CD4-positive, CD25-positive, alpha-beta regulatory T cell (primary cell): ENCODE data around the gene CCNJ. TPM values are rescaled to one million over a fixed set of nuclear protein-coding genes. Genes with fewer than 3 reads are reported as not detected.

Experiments
- ATAC-seq, 2 donors: fragments of 150-1000 bp; cut with Tn5 transposase; one replicate each; pipeline ENCODE4 v1.10.0; 2021; ENCODE audit warnings: low read depth in 2 of 2, moderate number of reproducible peaks in 2 of 2, moderate library complexity in 1 of 2
- DNase-seq, 3 donors: peaks; one replicate each; pipeline versions ENCODE4 v3.0.0 to v3.0.0-alpha.2; 2012 to 2022; ENCODE audit warnings: mixed read lengths in 1 of 3
- H3K27ac ChIP-seq: one replicate; pipeline ENCODE4 v1.7.0; 2013; ENCODE audit warnings: mild to moderate bottlenecking, low read length; ENCODE audit not compliant: insufficient read depth, poor library complexity, severe bottlenecking
- H3K27me3 ChIP-seq: one replicate; pipeline ENCODE4 v1.7.0; 2013; ENCODE audit warnings: low read length; ENCODE audit not compliant: control insufficient read depth, insufficient read depth
- H3K36me3 ChIP-seq: one replicate; pipeline ENCODE4 v1.7.0; 2013; ENCODE audit warnings: mild to moderate bottlenecking, low read length, moderate library complexity; ENCODE audit not compliant: control insufficient read depth, insufficient read depth
- H3K4me1 ChIP-seq: 2 replicates; pipeline ENCODE4 v1.7.0; 2013; ENCODE audit warnings: mild to moderate bottlenecking, low read length; ENCODE audit not compliant: insufficient read depth, control insufficient read depth, poor library complexity, severe bottlenecking
- H3K4me3 ChIP-seq: one replicate; pipeline ENCODE4 v1.7.0; 2013; ENCODE audit warnings: low read depth, mild to moderate bottlenecking, low read length, moderate library complexity
- H3K9me3 ChIP-seq, 2 experiments: 1 replicate in 1 of 2; 2 replicates in 1 of 2; pipeline ENCODE4 v1.7.0; 2013; ENCODE audit warnings: low read length in 2 of 2, mild to moderate bottlenecking in 1 of 2, moderate library complexity in 1 of 2; ENCODE audit not compliant: control insufficient read depth in 2 of 2
- H3K27ac Mint-ChIP-seq, 3 donors: one replicate each; pipeline ENCODE4 v1.8.0; 2020 to 2022; ENCODE audit warnings: mild to moderate bottlenecking in 3 of 3, mixed read lengths in 3 of 3, moderate library complexity in 2 of 3
- H3K27me3 Mint-ChIP-seq: one replicate; pipeline ENCODE4 v1.8.0; 2022; ENCODE audit warnings: mild to moderate bottlenecking, mixed read lengths
- H3K36me3 Mint-ChIP-seq: one replicate; pipeline ENCODE4 v1.8.0; 2020; ENCODE audit warnings: mixed read lengths
- H3K4me1 Mint-ChIP-seq, 4 donors: one replicate each; pipeline ENCODE4 v1.8.0; 2020 to 2022; ENCODE audit warnings: mixed read lengths in 4 of 4, mild to moderate bottlenecking in 1 of 4
- H3K4me3 Mint-ChIP-seq, 4 donors: one replicate each; pipeline ENCODE4 v1.8.0; 2020 to 2022; ENCODE audit warnings: mild to moderate bottlenecking in 4 of 4, mixed read lengths in 4 of 4, moderate library complexity in 3 of 4
- H3K9me3 Mint-ChIP-seq, 7 donors: one replicate each; pipeline ENCODE4 v1.8.0; 2020 to 2022; ENCODE audit warnings: mixed read lengths in 7 of 7, mild to moderate bottlenecking in 3 of 7, moderate library complexity in 2 of 7
- polyA plus RNA-seq, 4 donors: library from polyadenylated mRNA; unstranded; fragments of 300-500 nt; fragmentation: Illumina TruSeq; gene quantifications; one replicate each; pipeline ENCODE4 v1.2.3, GENCODE V29; 2021
- total RNA-seq: library from RNA; stranded (reverse); gene quantifications from one replicate; pipeline ENCODE4 v1.2.3, GENCODE V29; 2022

The CCNJ gene
- total and polyA plus RNA-seq, 5 donors from 2014 or later: 0.65 to 4.6 (median 1.4) TPM

GRCh38 chr10:96072674-96073073 is 29.3 kb downstream of the CCNJ start:
- H3K4me3 Mint-ChIP-seq: no peak overlapping the region
- H3K27ac ChIP-seq: no peak overlapping the region
- H3K4me3 ChIP-seq: no peak overlapping the region
- H3K36me3 ChIP-seq: no peaks in the 10 kb centered on the region
- no peak for ATAC-seq
- H3K36me3 Mint-ChIP-seq: peaks cover 18% of the 10 kb centered on the region
- no peak for DNase-seq
- peaks cover 0 to 5% (median 3%) of the 10 kb centered on the region in 4 donors for H3K4me1 Mint-ChIP-seq
- H3K9me3 ChIP-seq: no peaks in the 10 kb centered on the region
- H3K27me3 Mint-ChIP-seq: no peaks in the 10 kb centered on the region
- H3K4me1 ChIP-seq: no peaks in the 10 kb centered on the region
- H3K27ac Mint-ChIP-seq: no peak overlapping the region
- H3K9me3 Mint-ChIP-seq: no peaks in the 10 kb centered on the region
- H3K27me3 ChIP-seq: no peaks in the 10 kb centered on the region

GRCh38 chr10:96073722-96074121 is 30.3 kb downstream of the CCNJ start:
- H3K27me3 Mint-ChIP-seq: no peaks in the 10 kb centered on the region
- Histone ChIP-seq H3K4me3 (no peak overlapping the region), H3K27ac (no peak overlapping the region), H3K9me3 (no peaks in the 10 kb centered on the region), H3K27me3 (no peaks in the 10 kb centered on the region), H3K36me3 (no peaks in the 10 kb centered on the region), H3K4me1 (no peaks in the 10 kb centered on the region)
- DNase-seq (peak in 1 of 3 donors; percentile 36), ATAC-seq (peak in 1 of 2 donors; percentile 34)
- no peak overlapping the region for H3K4me3 Mint-ChIP-seq
- no peaks in the 10 kb centered on the region for H3K9me3 Mint-ChIP-seq
- no peak overlapping the region for H3K27ac Mint-ChIP-seq
- H3K4me1 Mint-ChIP-seq: peaks cover 0 to 5% (median 4%) of the 10 kb centered on the region in 4 donors
- H3K36me3 Mint-ChIP-seq: peaks cover 24% of the 10 kb centered on the region

GRCh38 chr10:96074776-96075175 is 31.4 kb downstream of the CCNJ start:
- H3K36me3 Mint-ChIP-seq: peaks cover 34% of the 10 kb centered on the region
- no peak overlapping the region for H3K4me3 Mint-ChIP-seq
- ATAC-seq (no peak), DNase-seq (no peak)
- no peaks in the 10 kb centered on the region for H3K4me1 ChIP-seq
- H3K9me3 Mint-ChIP-seq: no peaks in the 10 kb centered on the region
- H3K27ac Mint-ChIP-seq: no peak overlapping the region
- H3K27me3 ChIP-seq: no peaks in the 10 kb centered on the region
- peaks cover 0 to 5% (median 4%) of the 10 kb centered on the region in 4 donors for H3K4me1 Mint-ChIP-seq
- no peak overlapping the region for H3K27ac ChIP-seq
- H3K9me3 ChIP-seq: no peaks in the 10 kb centered on the region
- H3K4me3 ChIP-seq: no peak overlapping the region
- no peaks in the 10 kb centered on the region for H3K36me3 ChIP-seq
- no peaks in the 10 kb centered on the region for H3K27me3 Mint-ChIP-seq

GRCh38 chr10:96075977-96076376 is 32.6 kb downstream of the CCNJ start:
- H3K4me3 ChIP-seq: no peak overlapping the region
- Mint-ChIP-seq H3K27me3 (no peaks in the 10 kb centered on the region), H3K27ac (no peak overlapping the region), H3K9me3 (no peaks in the 10 kb centered on the region), H3K4me1 (peaks cover 0 to 5% (median 4%) of the 10 kb centered on the region in 4 donors), H3K4me3 (no peak overlapping the region), H3K36me3 (peaks cover 39% of the 10 kb centered on the region)
- no peaks in the 10 kb centered on the region for H3K27me3 ChIP-seq
- H3K4me1 ChIP-seq: no peaks in the 10 kb centered on the region
- ATAC-seq (no peak), DNase-seq (no peak)
- H3K36me3 ChIP-seq: no peaks in the 10 kb centered on the region
- H3K27ac ChIP-seq: no peak overlapping the region
- H3K9me3 ChIP-seq: no peaks in the 10 kb centered on the region

- H3K36me3 Mint-ChIP-seq: peaks cover 43% of the 10 kb centered on the region
- Histone ChIP-seq H3K9me3 (no peaks in the 10 kb centered on the region), H3K36me3 (no peaks in the 10 kb centered on the region), H3K27me3 (no peaks in the 10 kb centered on the region), H3K27ac (no peak overlapping the region), H3K4me3 (no peak overlapping the region), H3K4me1 (no peaks in the 10 kb centered on the region)
- H3K9me3 Mint-ChIP-seq: no peaks in the 10 kb centered on the region
- no peak overlapping the region for H3K27ac Mint-ChIP-seq
- DNase-seq (no peak), ATAC-seq (no peak)
- H3K4me3 Mint-ChIP-seq: no peak overlapping the region
- H3K27me3 Mint-ChIP-seq: no peaks in the 10 kb centered on the region
- H3K4me1 Mint-ChIP-seq: peaks cover 0 to 6% (median 4%) of the 10 kb centered on the region in 4 donors
Observed at GRCh38 chr10:96077156-96077555, 33.8 kb downstream of the CCNJ start.

GRCh38 chr10:96082153-96082552 is 38.8 kb downstream of the CCNJ start:
- Mint-ChIP-seq H3K4me3 (no peak overlapping the region), H3K9me3 (no peaks in the 10 kb centered on the region), H3K27ac (no peak overlapping the region), H3K36me3 (peaks cover 60% of the 10 kb centered on the region), H3K27me3 (no peaks in the 10 kb centered on the region), H3K4me1 (peaks cover 0 to 4% (median 1%) of the 10 kb centered on the region in 4 donors)
- H3K9me3 ChIP-seq: no peaks in the 10 kb centered on the region
- ATAC-seq (no peak), DNase-seq (no peak)
- no peak overlapping the region for H3K4me3 ChIP-seq
- H3K36me3 ChIP-seq: peaks cover 2% of the 10 kb centered on the region
- no peaks in the 10 kb centered on the region for H3K4me1 ChIP-seq
- no peak overlapping the region for H3K27ac ChIP-seq
- no peaks in the 10 kb centered on the region for H3K27me3 ChIP-seq

GRCh38 chr10:96082748-96083147 is 39.4 kb downstream of the CCNJ start:
- H3K9me3 Mint-ChIP-seq: no peaks in the 10 kb centered on the region
- H3K27me3 Mint-ChIP-seq: no peaks in the 10 kb centered on the region
- H3K27ac Mint-ChIP-seq: no peak overlapping the region
- no peak for ATAC-seq
- Histone ChIP-seq H3K4me3 (no peak overlapping the region), H3K36me3 (peaks cover 2% of the 10 kb centered on the region), H3K27me3 (no peaks in the 10 kb centered on the region), H3K4me1 (no peaks in the 10 kb centered on the region), H3K27ac (no peak overlapping the region), H3K9me3 (no peaks in the 10 kb centered on the region)
- peaks cover 60% of the 10 kb centered on the region for H3K36me3 Mint-ChIP-seq
- H3K4me1 Mint-ChIP-seq: peaks cover 0 to 3% (median 2%) of the 10 kb centered on the region in 4 donors
- H3K4me3 Mint-ChIP-seq: no peak overlapping the region
- DNase-seq: no peak

GRCh38 chr10:96089116-96089515 is 45.7 kb downstream of the CCNJ start:
- Mint-ChIP-seq H3K9me3 (peaks cover 0 to 13% (median 3%) of the 10 kb centered on the region in 7 donors), H3K27ac (peak overlapping the region in 1 of 3 donors; percentile 99), H3K27me3 (peaks cover 37% of the 10 kb centered on the region), H3K4me1 (peaks cover 0 to 14% (median 6%) of the 10 kb centered on the region in 4 donors), H3K36me3 (peaks cover 21% of the 10 kb centered on the region), H3K4me3 (peak overlapping the region; percentile 94 to 97 (median 96))
- ATAC-seq: no peak
- peaks cover 0 to 14% of the 10 kb centered on the region in 2 experiments for H3K9me3 ChIP-seq
- H3K4me1 ChIP-seq: peaks cover 3% of the 10 kb centered on the region
- H3K27me3 ChIP-seq: peaks cover 21% of the 10 kb centered on the region
- no peak for DNase-seq
- peak overlapping the region; percentile 93 for H3K27ac ChIP-seq
- no peaks in the 10 kb centered on the region for H3K36me3 ChIP-seq
- H3K4me3 ChIP-seq: peak overlapping the region; percentile 87
